Sigmoid colon (tissue), 4 donors: Measurements from ENCODE around the gene TOX2.

Source experiments
- POLR2A ChIP-seq, 2 donors: fragments of 450-650 bp; IDR thresholded peaks; one replicate each; pipeline ENCODE4 v1.6.1; 2016; ENCODE audit warnings: antibody characterized with exemption in 2 of 2, mild to moderate bottlenecking in 2 of 2, moderate library complexity in 2 of 2
- POLR2AphosphoS5 ChIP-seq, 4 donors: sonication (generic); formaldehyde crosslinking; IDR thresholded peaks; one replicate each; pipeline ENCODE4 v1.6.1; 2017; ENCODE audit warnings: antibody characterized with exemption in 4 of 4
- TF ChIP-seq, protein P1 (sequence below), 4 experiments: fragments of 450-650 bp in 3 of 4; fragments of 200-600 bp in 1 of 4; IDR thresholded peaks; one replicate each; pipeline ENCODE4 v1.5.1; 2016 to 2019; ENCODE audit warnings: antibody characterized with exemption in 4 of 4, mild to moderate bottlenecking in 3 of 4, moderate library complexity in 2 of 4

DNA sequence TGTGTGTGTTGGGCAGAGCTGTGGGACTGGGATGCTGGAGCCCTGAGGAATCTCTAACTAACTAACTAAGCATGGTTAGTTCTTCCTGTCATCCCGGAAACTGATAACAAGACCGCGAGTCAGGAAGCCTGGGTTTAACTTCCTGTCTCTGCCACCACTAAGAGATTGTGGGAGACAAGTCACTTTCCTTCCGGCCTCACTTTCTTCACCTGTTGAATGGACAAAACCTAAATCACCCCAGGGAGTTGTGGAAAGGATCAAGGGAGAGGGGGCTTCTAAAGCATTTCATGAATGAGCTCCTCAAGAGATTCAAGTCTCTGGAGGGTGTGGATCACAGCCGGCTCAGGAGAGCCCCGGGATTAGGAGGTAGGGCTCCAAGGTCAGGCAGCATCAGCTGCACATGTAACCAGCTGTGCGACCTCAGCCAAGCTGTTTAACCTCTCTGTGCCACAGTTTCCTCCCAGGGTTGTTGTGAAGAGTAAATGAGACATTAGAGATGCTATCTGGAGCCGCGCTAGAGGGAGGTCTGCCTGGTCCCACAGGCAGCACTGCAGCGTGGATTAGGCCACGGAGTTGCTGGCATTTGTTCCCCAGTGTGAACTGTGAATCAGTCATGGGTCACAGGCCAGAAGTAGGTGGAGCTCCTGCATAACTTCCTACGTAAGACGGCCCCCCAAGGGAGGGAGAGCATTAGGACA, 105.1 kb downstream of the TOX2 start:
- TF ChIP-seq POLR2AphosphoS5 (IDR thresholded peaks at IDR 0.05), result no peak
- TF ChIP-seq, protein P1, sequence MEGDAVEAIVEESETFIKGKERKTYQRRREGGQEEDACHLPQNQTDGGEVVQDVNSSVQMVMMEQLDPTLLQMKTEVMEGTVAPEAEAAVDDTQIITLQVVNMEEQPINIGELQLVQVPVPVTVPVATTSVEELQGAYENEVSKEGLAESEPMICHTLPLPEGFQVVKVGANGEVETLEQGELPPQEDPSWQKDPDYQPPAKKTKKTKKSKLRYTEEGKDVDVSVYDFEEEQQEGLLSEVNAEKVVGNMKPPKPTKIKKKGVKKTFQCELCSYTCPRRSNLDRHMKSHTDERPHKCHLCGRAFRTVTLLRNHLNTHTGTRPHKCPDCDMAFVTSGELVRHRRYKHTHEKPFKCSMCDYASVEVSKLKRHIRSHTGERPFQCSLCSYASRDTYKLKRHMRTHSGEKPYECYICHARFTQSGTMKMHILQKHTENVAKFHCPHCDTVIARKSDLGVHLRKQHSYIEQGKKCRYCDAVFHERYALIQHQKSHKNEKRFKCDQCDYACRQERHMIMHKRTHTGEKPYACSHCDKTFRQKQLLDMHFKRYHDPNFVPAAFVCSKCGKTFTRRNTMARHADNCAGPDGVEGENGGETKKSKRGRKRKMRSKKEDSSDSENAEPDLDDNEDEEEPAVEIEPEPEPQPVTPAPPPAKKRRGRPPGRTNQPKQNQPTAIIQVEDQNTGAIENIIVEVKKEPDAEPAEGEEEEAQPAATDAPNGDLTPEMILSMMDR (IDR thresholded peaks at IDR 0.05), result no peak
- no peak for TF ChIP-seq POLR2A (IDR thresholded peaks at IDR 0.05)
